HEK293 (cell line): ENCODE data around the gene PBX3.

Source experiments
- CTCF ChIA-PET: fragments of 350-600 bp; formaldehyde crosslinking; extraction: SDS; loops from one replicate; lab custom pipeline; 2021; ENCODE audit warnings: antibody characterized with exemption; lab: Yijun Ruan, JAX
- POLR2A ChIA-PET: fragments of 300-600 bp; formaldehyde crosslinking; extraction: SDS; loops from one replicate; lab custom pipeline; 2020; ENCODE audit warnings: antibody characterized with exemption, inconsistent platforms; lab: Yijun Ruan, JAX
- H3K27ac ChIP-seq: fragments of 200-500 bp; sonication (Bioruptor generic); 2 replicates; pipeline ENCODE4 v1.5.1; 2014; ENCODE audit warnings: low read depth, low read length, control low read depth, inconsistent platforms; ENCODE audit errors: extremely low read depth
- H3K36me3 ChIP-seq, 2 experiments: fragments of 200-500 bp in 1 of 2; sonication (Bioruptor generic) in 1 of 2; 1 replicate in 1 of 2; 2 replicates in 1 of 2; pipeline ENCODE4 v1.5.1; 2014 to 2017; ENCODE audit warnings: inconsistent platforms in 2 of 2, low read length in 2 of 2; ENCODE audit not compliant: control insufficient read depth in 2 of 2, insufficient read depth in 1 of 2
- H3K4me1 ChIP-seq: fragments of 200-500 bp; sonication (Bioruptor generic); 2 replicates; pipeline ENCODE4 v1.5.1; 2014; ENCODE audit warnings: mild to moderate bottlenecking, low read length, inconsistent platforms; ENCODE audit not compliant: control insufficient read depth, insufficient read depth
- H3K4me3 ChIP-seq: 2 replicates; pipeline ENCODE4 v1.5.1; 2011; ENCODE audit warnings: low read depth, mild to moderate bottlenecking, control low read depth, low read length, moderate library complexity
- H3K9me3 ChIP-seq: fragments of 200-500 bp; sonication (Bioruptor generic); 2 replicates; pipeline ENCODE4 v1.5.1; 2014; ENCODE audit warnings: low read depth, low read length, inconsistent platforms; ENCODE audit not compliant: control insufficient read depth, insufficient read depth
- GFI1B ChIP-seq: fragments of 450-650 bp; formaldehyde crosslinking; IDR thresholded peaks from 2 replicates; pipeline ENCODE4 v1.5.1; 2016; ENCODE audit warnings: missing biosample characterization, missing genetic modification characterization
- KLF16 ChIP-seq: fragments of 450-650 bp; formaldehyde crosslinking; IDR thresholded peaks from 2 replicates; pipeline ENCODE4 v1.5.1; 2017; ENCODE audit warnings: missing biosample characterization, missing genetic modification characterization
- KLF9 ChIP-seq: fragments of 450-650 bp; formaldehyde crosslinking; IDR thresholded peaks from 2 replicates; pipeline ENCODE4 v1.5.1; 2016; ENCODE audit warnings: missing biosample characterization, missing genetic modification characterization, low read depth
- MYNN ChIP-seq: fragments of 450-650 bp; formaldehyde crosslinking; IDR thresholded peaks from 2 replicates; pipeline ENCODE4 v1.5.1; 2016; ENCODE audit warnings: missing biosample characterization, missing genetic modification characterization, borderline replicate concordance
- REPIN1 ChIP-seq: fragments of 450-650 bp; formaldehyde crosslinking; IDR thresholded peaks from 2 replicates; pipeline ENCODE4 v1.5.1; 2017; ENCODE audit warnings: missing biosample characterization, missing genetic modification characterization, low read depth
- REST ChIP-seq: fragments of 450-650 bp; formaldehyde crosslinking; IDR thresholded peaks from 2 replicates; pipeline ENCODE4 v1.5.1; 2016; ENCODE audit warnings: missing biosample characterization, missing genetic modification characterization
- ZBTB49 ChIP-seq: fragments of 450-650 bp; formaldehyde crosslinking; IDR thresholded peaks from 2 replicates; pipeline ENCODE4 v1.5.1; 2016; ENCODE audit warnings: missing biosample characterization, missing genetic modification characterization, low read depth
- ZBTB6 ChIP-seq: fragments of 450-650 bp; formaldehyde crosslinking; IDR thresholded peaks from 2 replicates; pipeline ENCODE4 v1.5.1; 2017; ENCODE audit warnings: missing biosample characterization, missing genetic modification characterization
- ZNF19 ChIP-seq: fragments of 450-650 bp; formaldehyde crosslinking; IDR thresholded peaks from 2 replicates; pipeline ENCODE4; 2016; ENCODE audit warnings: missing biosample characterization, missing genetic modification characterization, low read depth
- ZNF2 ChIP-seq: fragments of 450-650 bp; formaldehyde crosslinking; IDR thresholded peaks from 2 replicates; pipeline ENCODE4 v1.5.1; 2016; ENCODE audit warnings: missing biosample characterization, missing genetic modification characterization
- ZNF654 ChIP-seq: fragments of 450-650 bp; formaldehyde crosslinking; IDR thresholded peaks from 2 replicates; pipeline ENCODE4 v1.5.1; 2016; ENCODE audit warnings: low read depth, missing biosample characterization, missing genetic modification characterization
- ZNF677 ChIP-seq: fragments of 450-650 bp; IDR thresholded peaks from 2 replicates; pipeline ENCODE4 v1.5.0; 2018; ENCODE audit warnings: missing biosample characterization, mild to moderate bottlenecking, missing genetic modification characterization, moderate library complexity
- ZNF707 ChIP-seq: fragments of 450-650 bp; formaldehyde crosslinking; IDR thresholded peaks from 2 replicates; pipeline ENCODE4 v1.5.1; 2016; ENCODE audit warnings: missing biosample characterization, missing genetic modification characterization
- ZNF747 ChIP-seq: fragments of 450-650 bp; formaldehyde crosslinking; IDR thresholded peaks from 2 replicates; pipeline ENCODE4 v1.5.1; 2016; ENCODE audit warnings: missing biosample characterization, missing genetic modification characterization
- ZNF776 ChIP-seq: fragments of 450-650 bp; formaldehyde crosslinking; IDR thresholded peaks from 2 replicates; pipeline ENCODE4 v1.5.0; 2017; ENCODE audit warnings: missing biosample characterization, missing genetic modification characterization, borderline replicate concordance
- ZSCAN16 ChIP-seq: fragments of 450-650 bp; formaldehyde crosslinking; IDR thresholded peaks from 2 replicates; pipeline ENCODE4 v1.5.1; 2016; ENCODE audit warnings: missing biosample characterization, missing genetic modification characterization
- ZSCAN4 ChIP-seq: fragments of 450-650 bp; formaldehyde crosslinking; IDR thresholded peaks from 2 replicates; pipeline ENCODE4 v1.5.1; 2017; ENCODE audit warnings: missing biosample characterization, missing genetic modification characterization

Gene PBX3

GRCh38 chr9:125730168-125730567, 17.0 kb upstream of the PBX3 start:
- H3K4me1 ChIP-seq: no peaks in the 10 kb centered on the region
- no peak overlapping the region for H3K27ac ChIP-seq
- ChIA-PET POLR2A (no interaction called here), CTCF (interaction anchor here (1.1 kb wide), 1 partner anchor 9 kb away, joined by 3 read pairs; no protein-coding TSS in a partner anchor)
- H3K4me3 ChIP-seq: no peak overlapping the region
- TF ChIP-seq KLF9 (tag by site-specific recombination): no peak
- TF ChIP-seq ZNF747: no peak
- TF ChIP-seq ZNF776: no peak
- TF ChIP-seq MYNN (tag by site-specific recombination): no peak
- no peak for TF ChIP-seq KLF16 (tag by site-specific recombination)
- no peak for TF ChIP-seq ZSCAN4 (tag by site-specific recombination)
- TF ChIP-seq REPIN1 (tag by site-specific recombination): no peak
- TF ChIP-seq ZBTB49 (tag by site-specific recombination): no peak
- TF ChIP-seq ZNF19: no peak
- no peak for TF ChIP-seq GFI1B (tag by site-specific recombination)
- no peak for TF ChIP-seq ZBTB6 (tag by site-specific recombination)
- TF ChIP-seq ZNF654 (tag by site-specific recombination): no peak
- no peak for TF ChIP-seq ZNF707 (tag by site-specific recombination)
- TF ChIP-seq ZNF677 (tag by site-specific recombination): no peak
- H3K9me3 ChIP-seq: no peaks in the 10 kb centered on the region
- no peaks in the 10 kb centered on the region for H3K36me3 ChIP-seq

- Histone ChIP-seq H3K27ac (no peak overlapping the region), H3K9me3 (no peaks in the 10 kb centered on the region), H3K4me1 (no peaks in the 10 kb centered on the region), H3K4me3 (no peak overlapping the region), H3K36me3 (no peaks in the 10 kb centered on the region)
- CTCF ChIA-PET: interaction anchor here (0.6 kb wide), 1 partner anchor 414 kb away, joined by 3 read pairs; no protein-coding TSS in a partner anchor
- peak; percentile 58; the same call in 1 of the 2 replicates for TF ChIP-seq ZSCAN16 (tag by site-specific recombination)
- no peak for TF ChIP-seq ZNF2 (tag by site-specific recombination)
- TF ChIP-seq REST (tag by site-specific recombination): peak; percentile 91
- POLR2A ChIA-PET: no interaction called here
Measured at GRCh38 chr9:125732562-125732961, 14.6 kb upstream of the PBX3 start.
